GM18507 (cell line): ENCODE results near the gene KRT75.
"Not testable (repeated sequence)": the region's sequence is repeated elsewhere in the genome, so short reads cannot be mapped to it uniquely, and the experiment has no call there.

ENCODE experiments used
- DNase-seq: peaks from one replicate; pipeline ENCODE4 v3.0.0; 2011; ENCODE audit warnings: low read depth; ENCODE audit not compliant: insufficient read length; ENCODE audit errors: extremely low spot score
- FAIRE-seq: peaks from 2 replicates; lab custom pipeline; 2011; peaks lifted over from hg19 to GRCh38; lab: Jason Lieb, UNC

KRT75 gene

DNA sequence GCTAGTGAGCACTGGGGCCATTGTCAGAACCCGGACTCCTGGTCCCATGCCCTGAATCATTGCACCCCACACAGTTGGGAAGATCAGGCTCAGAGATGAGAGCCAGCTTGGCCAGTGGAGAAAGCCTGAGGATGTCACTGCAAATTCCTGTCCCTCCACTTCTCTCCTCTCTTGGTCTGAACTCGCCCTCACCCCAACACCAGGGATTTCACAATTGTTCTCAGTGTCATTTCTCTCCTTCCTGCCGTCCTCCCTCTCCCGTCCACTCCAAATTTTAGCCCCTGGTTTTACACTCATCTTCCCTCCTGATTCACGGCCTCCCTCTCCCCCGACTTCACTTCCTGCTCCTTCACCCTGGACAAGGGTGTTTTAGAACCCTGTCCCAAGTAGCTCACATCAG lies 11.1 kb downstream of the KRT75 start:
- no peak for FAIRE-seq
- DNase-seq: no peak

DNA sequence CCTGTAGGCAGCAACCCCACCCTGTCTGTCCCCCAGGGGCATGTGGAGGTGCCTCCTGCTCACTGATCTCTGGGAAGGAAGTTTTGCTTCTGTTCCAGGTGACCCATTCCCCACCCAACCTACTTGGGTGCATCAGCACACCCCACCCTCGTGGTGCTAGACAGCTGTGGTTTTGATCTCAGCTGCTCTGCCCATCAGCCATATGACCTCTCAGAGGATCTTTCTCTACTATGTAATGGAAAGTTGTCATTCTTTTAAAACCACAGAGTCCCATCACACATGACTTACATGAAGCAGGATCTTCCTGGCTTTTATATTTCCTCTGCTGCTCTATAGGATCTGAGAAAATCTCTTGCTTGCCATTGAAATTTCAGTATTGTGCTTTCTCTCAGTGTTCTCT lies 14.5 kb downstream of the KRT75 start:
- FAIRE-seq: no peak
- no peak for DNase-seq

DNA sequence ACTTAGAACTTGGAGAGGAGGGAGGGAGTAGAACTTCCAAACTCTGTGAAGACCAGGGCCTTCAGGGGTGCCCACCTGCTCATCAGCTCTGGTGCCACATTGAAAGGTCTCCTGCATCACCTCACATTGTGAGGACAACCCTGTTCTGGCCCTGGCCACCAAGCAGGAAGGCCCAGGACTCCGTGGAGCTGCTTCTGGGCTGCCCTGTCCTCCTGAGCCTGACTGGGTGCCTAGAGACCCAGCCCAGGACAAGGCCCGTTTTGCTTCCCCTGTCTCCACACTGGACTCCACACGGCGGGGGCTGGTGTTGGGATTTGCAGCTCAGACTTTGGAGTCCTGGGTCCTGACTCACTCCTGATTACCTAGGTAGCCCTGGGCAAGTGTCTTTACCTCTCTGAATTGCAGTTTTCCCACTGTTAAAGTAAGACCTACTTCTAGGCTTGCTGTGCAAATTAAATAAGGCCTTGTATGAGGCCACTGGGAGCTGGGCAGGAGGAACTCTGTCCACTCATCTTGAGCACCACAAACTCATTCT lies 15.5 kb downstream of the KRT75 start:
- DNase-seq (no peak), FAIRE-seq (no peak)

DNA sequence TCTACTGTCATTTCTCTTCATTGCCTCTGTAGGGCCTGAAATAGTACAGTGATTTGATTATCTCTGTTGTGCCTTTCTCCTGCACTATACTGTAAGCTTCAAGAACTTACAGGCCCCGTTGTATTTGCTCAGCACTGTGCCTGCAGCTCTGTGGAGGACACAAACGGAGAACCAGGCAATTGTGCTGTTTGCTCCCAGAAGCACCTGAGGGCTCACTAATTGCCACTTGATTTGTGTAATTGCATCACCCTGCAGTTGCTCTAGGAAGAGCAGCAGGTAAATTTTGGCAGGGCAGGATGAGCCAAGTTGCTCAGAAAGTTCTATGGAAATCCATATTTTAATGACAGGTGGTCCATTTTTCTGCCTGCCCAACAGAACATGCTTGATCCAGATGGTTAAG lies 16.4 kb downstream of the KRT75 start:
- DNase-seq: no peak
- no peak for FAIRE-seq

DNA sequence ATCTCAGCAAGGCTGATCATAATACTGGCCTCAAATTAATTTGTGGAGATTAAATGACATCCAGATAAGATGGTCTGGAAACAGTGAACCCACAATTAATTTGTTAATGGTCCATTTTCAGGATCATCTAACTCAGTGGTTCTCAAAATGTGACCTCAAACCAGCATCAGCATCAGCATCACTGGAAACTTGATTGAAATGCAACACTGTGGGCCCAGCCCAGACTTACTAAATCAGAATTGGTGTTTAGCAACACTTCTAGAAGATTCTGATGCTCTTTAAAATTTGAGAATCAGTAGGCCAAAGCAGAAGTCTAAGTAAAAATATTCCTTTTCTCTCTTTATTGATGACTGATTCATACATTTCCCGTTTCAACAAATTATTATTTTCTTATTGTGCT lies 17.4 kb downstream of the KRT75 start:
- DNase-seq: no peak
- FAIRE-seq: no peak

DNA sequence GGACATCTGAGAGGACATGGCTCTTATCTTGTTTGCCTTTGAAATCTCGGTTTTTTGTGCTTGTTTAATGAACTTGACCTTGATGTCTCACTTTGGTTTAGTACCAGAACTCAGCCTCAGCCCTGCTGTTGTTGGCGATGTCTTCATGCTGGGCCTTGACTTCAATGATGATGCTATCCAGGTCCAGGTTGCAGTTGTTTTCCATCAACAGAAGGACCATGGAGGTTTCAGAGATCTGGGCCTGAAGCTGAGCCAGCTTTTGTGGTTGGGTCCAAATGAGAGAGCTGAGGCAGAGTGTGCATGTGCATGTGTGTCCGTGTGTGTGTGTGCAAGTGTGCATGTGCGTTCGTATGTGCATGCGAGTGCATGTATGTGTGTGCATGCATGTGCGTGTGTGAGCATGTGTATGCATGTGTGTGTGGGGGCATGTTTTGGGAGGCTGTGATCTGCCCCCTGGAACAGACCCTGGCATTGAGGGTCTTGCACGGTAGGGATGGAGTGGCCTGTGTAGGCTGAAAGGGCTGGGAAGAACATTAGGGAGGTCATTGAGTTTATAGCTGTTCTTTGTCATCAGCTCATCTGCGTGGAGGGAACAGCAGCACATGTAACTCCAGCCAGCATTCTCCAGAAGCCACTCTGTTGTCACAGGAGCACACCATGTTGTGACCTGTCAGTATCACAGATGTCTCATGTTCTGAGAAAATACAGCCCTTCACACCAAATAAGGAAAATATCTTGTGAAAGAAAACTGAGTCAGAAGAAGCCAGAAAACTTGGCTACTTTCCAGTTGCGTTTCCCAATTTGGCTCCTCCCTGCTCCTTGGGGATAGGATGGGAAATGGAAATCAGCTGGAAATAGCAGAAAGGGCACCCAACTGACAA lies 18.1 kb downstream of the KRT75 start:
- no peak for FAIRE-seq
- DNase-seq: no peak

DNA sequence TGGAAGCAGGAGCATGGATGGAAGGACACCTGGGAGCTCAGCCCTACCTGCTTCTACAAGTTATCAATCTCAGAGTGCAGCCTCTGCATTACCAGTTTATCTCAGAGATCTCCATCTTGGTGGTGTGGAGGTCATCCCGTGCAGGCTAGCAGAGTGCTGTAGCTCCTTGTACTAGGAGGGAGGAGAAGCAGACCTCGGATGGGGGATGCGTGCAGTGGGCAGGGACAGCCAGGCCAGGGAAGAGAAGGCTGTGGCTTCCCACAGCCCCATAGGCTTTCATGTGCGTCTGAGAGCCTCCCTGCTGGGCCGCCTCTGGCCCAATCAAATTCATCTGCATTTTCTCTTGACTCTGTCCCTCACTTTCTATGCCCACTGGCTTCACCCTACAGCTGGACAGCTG lies 19.2 kb downstream of the KRT75 start:
- DNase-seq: no peak
- FAIRE-seq: no peak

DNA sequence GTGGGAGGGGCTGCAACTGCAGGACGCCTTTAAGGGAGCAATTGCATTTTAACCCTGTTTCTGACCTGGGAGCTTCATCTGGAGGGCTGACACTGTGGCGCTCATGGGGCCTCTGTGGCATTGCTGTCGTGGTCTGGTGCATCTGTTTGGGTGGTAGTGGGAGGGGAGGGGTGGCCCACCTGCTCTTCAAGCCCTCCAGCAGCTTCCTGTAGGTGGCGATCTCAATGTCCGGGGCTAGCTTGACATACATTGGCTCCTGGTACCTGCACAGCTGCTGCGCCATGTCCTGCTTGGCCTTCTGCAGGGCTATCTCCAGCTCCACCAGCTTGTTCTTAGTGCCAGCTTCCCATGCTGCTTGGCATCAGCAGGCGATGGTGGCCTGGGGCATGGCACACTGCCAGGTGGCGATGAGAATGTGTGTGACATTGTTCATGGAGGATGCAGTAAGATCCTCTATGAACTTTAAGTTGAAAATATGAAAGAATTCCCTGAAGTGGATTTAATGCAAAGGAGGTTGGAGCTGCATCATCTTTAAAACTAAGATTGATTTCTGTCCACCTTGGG lies 20.3 kb downstream of the KRT75 start:
- FAIRE-seq: no peak
- no peak for DNase-seq

DNA sequence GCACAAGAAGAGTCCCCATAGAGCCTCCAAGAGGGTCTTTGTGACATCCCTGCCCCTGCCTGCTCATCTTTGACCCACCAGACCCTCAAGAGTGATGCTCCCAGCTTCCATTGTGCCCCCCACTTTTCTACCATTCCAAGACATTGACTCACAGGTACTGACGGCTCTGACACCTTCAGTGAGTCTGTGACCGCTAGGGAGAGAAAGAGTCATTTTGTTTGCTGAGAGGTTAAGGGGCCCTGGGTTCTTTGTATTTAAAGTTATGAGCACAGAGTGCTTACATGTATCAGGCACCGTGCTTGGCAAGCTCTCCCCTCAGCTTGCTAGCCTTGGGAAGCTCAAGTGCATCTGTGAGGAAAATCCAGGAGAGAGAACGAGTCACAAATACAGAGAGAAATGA lies 21.0 kb downstream of the KRT75 start:
- DNase-seq (no peak), FAIRE-seq (no peak)

DNA sequence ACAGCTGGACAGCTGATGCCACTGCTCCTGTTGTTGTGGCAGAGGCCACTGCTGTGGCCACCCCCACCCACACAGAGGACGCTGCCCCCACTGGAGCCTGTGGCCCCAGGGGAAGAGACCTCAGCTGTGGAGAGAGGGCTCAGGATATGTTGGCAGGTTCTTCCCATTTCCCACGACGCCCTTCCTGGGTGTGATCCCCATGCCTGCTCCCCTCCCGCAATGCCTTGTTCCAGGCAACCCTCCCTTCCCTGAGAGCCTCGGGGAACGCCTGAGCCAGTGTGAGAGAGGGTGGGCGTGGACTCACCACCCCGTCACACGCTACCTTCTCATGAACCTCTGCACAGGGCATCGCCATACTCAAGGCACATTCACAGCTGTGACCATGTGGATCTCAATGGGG lies 22.4 kb downstream of the KRT75 start:
- FAIRE-seq: no peak

DNA sequence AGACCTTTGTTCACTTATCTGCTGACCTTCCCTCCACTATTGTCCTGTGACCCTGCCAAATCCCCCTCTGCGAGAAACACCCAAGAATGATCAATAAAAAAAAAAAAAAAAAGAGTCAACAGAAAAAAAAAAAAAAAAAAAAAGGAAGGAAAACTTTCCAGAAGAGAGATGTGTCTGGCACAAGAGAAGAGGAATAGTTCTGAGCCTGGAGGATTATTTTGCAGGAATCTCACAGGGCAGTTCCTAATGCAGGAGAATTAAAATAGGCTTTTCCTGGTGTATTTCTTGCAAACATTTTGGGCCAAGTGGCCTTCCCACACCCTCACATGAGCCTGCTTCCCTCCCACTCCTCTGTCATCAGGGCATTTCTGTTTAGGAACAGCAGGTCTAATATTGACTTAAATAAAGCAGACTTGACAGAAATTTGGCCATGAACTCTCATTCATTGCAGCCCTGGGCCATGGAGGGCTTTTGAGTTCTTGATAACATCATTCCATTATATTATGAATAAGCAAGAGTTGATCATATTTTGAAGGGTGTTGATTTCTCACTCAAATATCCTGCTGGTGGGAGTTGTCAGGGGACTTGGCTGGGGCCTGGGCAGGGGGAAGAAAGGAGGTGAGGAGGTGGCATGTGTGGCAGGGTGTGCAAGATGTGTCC lies 23.5 kb downstream of the KRT75 start:
- not testable (repeated sequence) for DNase-seq, FAIRE-seq

More for the DNA sequence above, 22.4 kb downstream of the KRT75 start:
- DNase-seq: no peak

DNA sequence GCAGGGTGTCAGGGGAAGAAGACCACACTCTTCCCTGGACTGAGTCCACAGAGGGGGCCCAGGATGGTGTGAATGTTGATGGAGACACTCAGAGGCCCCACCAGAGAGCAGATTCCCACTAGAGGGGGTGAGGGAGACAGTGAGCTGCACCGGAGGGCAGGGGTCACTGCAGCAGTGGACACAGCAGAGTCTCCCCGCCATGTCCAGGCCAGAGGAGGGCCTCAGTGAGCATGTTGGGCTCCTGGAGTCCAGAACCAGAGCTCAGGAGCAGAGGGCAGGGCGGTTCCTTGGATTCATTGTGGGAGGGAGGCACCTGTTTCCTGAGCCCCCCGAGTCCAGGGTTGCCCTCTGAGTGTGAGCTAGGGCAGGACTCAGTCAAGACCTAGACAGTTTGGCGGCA lies 26.3 kb downstream of the KRT75 start:
- DNase-seq (no peak), FAIRE-seq (no peak)

DNA sequence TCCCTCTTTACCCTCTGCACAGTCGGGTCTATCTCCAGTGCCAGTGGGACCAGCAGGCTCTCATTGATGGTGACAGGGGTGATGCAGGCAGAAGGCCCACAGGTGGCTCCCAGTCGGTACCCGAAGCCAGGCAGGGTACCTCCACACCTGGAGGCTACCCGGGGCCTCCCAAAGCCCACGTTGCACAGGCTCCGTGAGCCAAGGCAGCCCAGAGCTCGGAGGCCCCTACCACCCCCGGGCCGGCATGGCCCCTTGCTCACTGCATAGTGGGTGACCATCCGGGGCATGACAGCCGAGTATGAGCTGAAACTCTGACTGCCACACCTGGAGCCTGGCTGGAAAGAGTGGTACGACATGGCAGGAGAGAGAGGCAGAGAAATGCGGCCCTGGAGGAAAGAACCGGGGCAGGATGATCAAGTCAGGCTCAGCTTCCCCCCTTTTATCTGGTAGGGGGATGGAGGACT lies 28.2 kb downstream of the KRT75 start, which contains the start of gene KRT82:
Gene KRT82 (minus strand): TSS at position 414 of the 464 bp plus-strand sequence. CDS start 58 bp downstream, at position 356.
- DNase-seq: no peak
- no peak for FAIRE-seq

DNA sequence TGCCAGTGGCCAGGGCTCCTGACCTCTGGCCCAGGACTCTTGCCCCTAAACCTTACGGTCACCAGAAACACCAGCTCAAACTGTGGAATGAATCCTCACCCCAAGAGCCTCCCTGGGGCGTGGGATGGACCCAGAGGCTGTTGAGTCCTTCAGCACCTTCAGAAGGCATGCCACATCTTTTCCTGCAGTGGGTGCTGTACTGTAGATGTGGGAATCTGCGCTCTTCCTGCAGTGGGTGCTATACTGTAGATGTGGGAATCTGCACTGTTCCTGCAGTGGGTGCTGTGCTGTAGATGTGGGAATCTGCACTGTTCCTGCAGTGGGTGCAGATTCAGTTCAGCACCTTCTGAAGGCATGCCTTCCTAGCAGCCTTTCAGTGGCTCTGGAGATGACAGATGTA lies 29.2 kb downstream of the KRT75 start:
- no peak for DNase-seq
- no peak for FAIRE-seq

DNA sequence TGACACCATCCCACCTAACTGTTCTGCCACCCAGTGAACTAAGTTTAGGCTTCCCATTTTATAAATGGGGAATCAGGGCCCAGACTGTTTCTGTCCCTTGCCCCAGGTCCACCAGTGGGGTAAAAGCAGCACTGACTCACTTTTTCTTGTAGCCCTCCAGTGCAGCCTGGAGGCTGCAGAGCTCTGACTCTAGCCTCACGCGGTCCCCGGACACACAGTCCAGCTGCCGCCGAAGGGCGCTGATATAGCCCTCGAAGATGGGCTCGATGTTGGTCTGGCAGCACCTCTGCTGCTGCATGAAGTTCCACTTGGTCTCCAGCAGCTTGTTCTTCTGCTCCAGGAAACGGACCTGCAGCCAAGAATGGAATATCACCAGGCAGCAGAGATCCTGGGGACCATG lies 30.6 kb downstream of the KRT75 start:
- DNase-seq: no peak
- no peak for FAIRE-seq

DNA sequence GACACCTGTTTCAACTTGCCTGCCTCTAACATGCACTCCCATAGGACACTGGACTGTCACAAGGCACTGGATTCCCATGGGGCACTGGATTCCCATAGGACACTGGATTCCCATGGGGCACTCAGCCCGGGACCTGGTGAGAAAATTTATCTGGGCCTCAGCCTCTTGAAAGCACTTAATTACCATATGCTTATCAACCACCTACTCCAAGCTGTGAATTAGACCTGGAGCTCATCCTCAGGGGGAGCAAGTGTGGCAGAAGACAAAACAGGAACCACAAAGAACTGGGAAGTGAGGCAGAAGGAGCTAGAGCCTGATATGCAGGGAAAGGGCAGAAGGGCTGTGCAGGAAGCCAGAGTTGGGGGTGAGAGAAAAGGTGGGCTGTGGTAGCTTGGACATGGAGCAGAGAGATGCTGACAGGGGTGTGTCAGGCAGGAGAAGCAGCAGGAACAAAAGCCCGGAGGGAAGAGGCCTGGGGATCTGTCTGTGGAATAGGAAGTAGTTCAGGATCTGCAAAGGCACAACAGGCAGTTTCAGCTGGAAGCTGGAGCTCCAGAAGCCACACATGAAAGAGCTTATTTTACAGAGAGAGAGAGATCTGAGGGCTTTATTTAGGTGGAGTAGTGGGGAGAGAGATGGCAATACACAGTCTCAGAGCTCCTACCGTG lies 31.2 kb downstream of the KRT75 start:
- DNase-seq (no peak), FAIRE-seq (no peak)

DNA sequence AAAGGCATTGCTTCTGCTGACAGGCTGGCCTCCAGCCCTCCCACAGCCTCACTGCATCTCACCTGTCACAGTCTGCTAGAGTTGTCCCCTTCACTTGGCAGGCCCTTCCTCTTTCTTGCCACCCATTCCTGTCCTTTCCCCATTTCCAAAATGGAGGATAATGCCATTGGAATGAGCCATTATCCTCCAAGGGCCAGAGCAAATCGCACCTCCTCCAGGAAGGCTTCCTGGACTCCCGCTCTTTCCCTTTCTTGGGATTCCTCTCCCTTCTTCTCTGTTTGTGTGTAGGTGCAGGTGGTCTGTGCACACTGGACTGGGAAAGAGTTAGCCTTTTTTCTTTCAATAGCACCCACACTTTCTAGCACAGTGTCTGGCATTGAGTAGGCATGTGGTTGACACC lies 31.8 kb downstream of the KRT75 start:
- DNase-seq (no peak), FAIRE-seq (no peak)

DNA sequence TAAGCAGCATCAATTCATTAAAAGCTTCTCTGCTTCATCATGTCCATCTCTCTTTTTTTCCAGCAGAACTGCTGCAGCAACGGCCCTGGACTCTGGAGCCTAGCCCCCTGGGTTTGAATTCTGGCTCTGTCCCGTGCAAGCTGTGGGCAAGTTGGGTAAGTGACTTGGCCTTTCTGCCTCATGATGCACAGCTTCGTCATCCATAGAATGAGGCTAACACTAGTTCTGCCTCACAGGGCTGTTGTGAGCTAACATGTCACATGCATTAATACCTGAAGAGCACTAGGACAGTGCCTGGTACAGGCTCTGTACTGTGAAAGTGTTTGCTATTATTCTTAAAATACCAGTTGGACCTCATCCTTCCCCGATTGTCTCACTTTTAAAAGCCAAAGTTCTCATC lies 32.2 kb downstream of the KRT75 start:
- DNase-seq: no peak
- no peak for FAIRE-seq

DNA sequence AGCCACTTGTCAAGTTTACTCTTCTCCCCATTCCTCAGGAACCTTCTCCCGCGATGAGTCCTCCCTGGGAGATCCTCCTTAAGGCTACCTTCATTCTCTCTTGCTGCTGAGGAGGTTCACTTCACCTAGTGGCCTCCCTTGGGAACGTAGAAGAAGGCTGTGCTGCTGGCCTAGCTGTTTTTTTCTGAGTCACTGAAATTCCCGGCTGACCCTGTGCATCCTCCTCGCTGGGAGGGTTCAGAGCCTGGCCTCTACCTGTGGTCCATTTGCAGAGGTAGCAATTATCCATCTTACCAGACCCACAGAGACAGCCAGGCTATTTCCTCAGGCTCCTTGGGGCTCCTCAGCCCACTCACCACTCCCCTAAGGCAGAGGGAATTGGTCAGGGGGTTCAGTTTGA lies 32.6 kb downstream of the KRT75 start:
- no peak for FAIRE-seq
- DNase-seq: no peak

DNA sequence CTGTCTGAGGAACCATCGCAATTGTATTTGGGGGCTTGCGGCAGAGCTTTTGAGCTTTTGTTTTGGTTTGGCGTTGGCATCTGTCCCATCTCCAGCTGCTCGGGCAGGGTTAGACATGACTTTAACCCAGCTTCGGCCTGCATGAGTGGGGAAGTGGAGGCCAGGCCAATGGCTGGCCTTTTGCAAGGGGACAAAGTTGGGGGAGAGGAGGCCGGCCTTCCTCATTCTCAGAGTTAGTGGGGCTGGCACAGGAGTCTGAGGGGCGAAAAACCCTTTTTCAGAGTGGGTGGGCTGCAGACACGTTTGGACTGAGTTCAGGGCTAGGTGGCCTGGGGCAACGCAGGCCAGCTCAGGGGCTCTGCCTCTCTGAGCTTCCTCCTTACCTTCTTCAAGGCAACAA lies 33.3 kb downstream of the KRT75 start:
- no peak for DNase-seq
- FAIRE-seq: no peak
